HK-2 (cell line): ENCODE results near the gene BCKDHA.
"Not testable (repeated sequence)": the region's sequence is repeated elsewhere in the genome, so short reads cannot be mapped to it uniquely, and the experiment has no call there.

ENCODE experiments used
- DNase-seq: peaks from one replicate; pipeline ENCODE4 v3.0.0-alpha.2; 2018; ENCODE audit not compliant: unreplicated experiment

The BCKDHA gene

DNA sequence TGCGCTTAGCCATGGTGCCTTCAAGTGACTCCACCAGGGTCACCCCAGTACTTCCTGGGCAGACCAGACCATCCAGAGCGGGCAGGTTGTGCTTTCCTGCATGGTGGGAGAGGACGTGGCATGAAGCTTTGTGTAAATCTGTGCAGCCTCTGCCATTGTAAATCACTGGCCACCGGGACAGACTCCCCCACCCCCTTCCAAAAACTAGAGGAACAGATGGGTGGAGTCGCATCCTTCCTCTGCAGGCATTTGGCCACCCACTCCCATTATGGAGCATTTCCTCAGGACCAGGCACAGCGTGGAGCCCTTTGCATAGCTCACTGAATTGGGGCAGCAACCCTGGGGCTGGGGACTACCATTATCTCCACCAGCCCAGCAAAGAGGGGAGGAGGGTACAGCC, 8.2 kb downstream of the BCKDHA start:
- no peak for DNase-seq

DNA sequence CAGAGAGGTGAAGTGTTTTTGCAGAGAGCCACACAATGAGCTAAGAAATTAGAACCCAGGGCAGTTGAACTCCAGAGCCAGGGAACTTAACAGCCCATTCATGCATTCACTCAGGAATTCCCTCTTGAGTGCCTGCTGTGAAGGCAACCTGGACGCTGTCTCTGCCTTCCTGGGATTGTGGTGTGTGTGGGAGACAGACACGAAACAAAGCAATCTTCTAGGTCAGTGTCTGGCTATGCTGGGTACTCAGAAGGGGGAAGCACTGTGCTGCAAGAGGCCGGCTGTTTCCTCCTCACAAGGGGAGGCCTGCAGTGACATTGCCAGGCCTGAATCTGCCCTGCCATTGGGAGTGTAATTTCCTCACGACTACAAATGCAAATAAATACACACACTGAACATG, 9.7 kb downstream of the BCKDHA start:
- DNase-seq: peak; percentile 45

DNA sequence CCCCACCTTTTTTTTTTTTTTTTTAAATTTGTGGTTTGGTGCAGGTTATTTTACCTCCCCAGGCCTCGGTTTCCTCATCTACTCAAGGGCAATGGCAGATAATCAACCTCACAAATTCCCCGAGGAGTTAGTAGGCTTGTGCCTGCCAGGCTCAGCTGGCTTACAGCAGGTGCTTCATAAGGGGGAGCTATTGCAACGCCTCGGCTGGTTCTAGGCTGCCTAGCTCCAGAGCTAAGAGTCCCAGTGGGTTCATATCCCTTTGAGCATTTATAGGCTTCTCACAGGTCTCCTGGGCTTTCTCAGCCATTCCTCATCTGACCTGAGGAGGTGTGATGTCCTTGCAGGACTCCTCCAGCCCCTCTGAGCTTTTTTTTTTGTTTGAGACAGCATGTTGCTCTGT, 10.6 kb downstream of the BCKDHA start:
- no peak for DNase-seq

DNA sequence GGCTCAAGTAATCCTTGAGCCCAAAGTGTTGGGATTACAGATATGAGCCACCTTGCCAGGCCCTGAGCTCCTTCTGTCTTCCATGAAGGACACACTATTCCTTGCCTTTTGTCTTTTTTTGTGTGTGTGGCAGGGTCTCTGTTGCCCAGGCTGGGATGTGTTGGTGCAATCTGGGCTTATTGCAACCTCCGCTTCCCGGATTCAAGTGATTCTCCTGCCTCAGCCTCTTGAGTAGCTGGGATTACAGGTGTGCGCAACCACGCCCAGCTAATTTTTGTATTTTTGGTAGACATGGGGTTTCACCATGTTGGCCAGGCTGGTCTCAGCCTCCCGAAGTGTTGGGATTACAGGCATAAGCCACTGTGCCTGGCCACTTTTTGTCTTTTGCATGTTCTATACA, 11.2 kb downstream of the BCKDHA start:
- DNase-seq: not testable (repeated sequence)

DNA sequence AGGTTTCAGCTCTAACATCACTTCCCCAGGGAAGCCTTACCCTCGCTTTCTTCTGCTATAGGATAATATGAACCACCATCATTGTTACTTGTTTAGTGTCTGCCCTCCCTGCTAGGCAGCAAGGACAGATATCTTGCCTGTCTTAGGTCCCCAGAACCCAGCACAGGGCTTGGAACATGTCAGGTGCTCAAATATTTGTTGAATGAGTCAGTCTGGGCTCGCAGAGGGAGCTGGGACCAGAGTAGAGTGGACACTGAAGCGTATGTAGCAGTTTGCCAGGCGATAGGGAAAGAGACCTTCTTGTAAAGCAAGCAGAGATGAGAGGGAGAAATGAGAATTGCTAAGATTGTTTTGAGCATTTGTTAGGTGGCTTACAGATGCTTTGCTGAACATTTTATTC, 11.7 kb downstream of the BCKDHA start:
- DNase-seq: peak; percentile 65

DNA sequence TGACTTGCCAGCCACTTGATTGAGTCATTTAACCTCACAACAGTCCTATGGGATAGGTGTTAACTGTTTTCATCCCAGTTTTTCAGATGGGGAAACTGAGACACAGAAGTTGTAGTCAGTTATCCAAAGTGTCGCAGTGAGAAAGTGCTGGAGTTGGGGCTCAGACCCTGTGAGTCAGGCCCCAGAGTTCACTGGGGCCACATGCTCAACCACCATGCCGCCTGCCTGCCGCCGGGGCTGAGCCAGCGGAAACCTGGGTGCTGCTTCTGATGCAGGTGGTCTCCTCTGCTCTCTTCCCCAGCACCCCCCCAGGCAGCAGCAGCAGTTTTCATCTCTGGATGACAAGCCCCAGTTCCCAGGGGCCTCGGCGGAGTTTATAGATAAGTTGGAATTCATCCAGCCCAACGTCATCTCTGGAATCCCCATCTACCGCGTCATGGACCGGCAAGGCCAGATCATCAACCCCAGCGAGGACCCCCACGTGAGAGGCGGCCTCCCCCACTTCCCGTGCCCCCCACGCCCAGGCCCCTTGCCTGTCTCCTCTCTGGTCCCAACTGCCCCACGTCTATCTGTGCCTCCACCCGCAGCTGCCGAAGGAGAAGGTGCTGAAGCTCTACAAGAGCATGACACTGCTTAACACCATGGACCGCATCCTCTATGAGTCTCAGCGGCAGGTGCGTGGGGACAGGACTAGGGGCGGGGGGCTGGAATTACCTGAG, 12.9 kb downstream of the BCKDHA start:
- no peak for DNase-seq

DNA sequence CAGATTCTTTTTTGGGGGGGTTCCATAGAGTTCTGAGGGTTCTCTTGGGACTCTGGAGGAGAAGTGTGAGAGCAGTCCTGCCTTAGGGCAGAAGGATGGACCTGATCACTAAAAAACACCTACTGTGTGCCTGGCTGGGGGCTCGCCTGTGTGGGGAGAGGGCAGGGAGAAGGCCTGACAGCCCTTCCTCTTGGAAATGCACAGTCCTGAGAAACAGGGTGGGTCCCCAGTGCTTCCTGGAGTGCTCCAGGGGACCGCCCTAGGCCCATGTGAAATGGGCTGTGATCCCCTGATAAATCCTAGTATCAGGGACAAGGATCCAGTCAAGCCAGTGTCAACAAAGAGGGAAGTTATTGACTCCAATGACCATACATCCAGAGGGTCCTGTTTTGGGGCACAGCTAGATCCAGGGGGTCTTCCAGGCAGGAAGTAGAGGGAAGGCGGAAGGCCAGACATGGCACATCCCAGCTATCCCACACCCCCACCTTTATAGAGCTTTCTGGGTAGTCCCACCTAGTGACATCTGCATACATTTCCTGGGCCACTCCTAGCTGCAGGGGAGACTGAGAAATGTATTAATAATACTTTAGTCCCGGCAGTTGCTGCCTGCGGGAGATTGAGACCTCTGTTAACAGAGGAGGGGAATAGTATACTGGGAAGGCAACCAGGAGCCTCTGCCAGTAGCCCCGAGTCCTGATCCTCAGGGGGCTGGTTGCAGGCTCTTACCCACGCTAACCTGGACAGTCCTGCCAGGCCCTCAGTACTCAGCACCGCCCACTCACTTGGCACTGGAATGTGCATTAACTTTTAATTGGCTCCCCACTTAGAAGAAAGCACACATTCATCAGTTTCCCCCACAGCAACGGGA, 13.7 kb downstream of the BCKDHA start:
- no peak for DNase-seq

DNA sequence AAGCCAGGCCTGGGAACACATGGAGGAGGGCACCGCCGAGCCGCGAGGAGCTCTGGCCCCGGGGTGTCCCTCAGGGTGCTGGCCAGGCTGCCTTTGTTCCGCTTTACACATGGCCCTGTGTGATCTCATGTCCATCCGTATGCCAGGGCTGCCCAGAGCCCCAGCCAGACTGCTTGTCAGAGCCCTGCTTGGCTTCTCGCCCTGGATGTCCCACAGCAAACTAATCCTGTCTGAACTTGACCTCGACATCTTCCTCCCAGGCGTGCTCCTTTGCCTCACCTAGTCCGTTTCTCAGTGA, 14.3 kb downstream of the BCKDHA start:
- no peak for DNase-seq

DNA sequence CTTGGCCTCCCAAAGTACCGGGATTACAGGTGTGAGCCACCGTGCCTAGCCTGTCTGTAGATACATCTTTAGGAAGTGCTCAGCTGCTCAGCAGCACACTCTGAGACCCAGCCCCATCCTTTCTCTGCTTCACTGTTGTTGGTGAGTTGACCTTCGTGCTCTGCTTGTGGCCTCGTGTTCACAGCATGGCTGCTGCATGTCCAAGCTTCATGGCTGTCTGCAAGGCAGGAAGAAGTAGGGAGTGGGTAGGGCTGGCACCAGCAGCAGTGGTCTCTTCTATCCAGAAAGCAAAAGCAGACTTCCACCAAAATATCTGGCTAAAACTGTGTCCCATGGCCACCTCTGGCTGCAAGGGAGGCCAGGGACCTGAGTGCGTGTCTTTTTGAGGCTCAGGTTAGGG, 15.3 kb downstream of the BCKDHA start:
- no peak for DNase-seq

DNA sequence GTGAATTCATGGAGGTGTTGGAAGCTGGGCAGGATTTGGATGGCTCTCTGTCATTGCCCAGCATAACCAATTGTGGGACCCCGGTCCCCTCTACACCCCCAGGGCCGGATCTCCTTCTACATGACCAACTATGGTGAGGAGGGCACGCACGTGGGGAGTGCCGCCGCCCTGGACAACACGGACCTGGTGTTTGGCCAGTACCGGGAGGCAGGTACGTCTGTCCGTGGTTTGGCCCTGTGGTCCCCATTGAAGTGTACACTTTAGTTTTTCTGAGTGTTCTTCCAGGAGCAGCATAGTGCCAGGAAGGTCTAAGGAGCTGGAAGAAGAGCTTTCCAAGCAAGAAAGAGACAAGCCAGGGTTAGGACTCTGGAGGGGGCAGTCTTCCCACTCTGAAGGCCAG, 16.3 kb downstream of the BCKDHA start:
- no peak for DNase-seq

DNA sequence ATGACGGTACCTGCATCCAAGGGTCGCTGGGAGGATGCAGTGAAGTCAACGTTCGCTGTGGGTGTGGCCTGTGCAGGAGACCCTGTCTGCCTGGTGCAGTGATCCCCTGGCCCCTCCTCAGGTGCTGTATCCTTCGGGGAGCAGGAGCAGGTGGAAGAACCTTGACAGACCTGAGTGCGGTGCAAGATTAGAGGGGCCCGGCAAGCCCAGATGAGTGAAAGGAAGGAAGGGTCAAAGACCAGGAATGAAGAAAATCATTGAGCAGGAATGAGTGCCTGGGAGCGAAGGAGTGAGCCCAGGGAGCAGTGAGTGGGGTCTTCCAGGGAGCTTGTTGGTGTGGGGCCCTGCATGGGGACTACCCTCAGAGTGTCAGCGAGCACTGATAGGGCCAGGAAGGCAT, 16.8 kb downstream of the BCKDHA start:
- DNase-seq: no peak

DNA sequence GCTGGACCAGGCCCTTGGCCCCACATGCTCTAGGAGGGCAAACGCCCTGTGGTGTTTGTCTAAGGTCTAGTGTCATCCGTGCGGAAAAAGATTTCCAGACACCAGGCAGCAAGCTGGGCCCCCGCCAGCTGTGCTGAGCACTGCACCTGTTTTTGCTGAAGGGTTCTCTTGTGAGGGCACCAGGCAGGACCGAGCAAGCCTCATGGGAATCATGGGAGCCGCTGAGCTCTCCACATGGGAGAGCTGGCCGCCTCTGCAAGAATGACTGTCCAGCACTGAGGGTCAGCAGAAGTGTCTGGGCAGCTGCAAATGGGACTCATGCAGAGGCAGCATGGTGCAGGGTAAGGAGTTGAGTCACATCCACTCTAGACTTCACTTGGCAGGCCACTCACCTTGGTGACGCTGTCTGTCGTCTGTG, 17.5 kb downstream of the BCKDHA start:
- no peak for DNase-seq

DNA sequence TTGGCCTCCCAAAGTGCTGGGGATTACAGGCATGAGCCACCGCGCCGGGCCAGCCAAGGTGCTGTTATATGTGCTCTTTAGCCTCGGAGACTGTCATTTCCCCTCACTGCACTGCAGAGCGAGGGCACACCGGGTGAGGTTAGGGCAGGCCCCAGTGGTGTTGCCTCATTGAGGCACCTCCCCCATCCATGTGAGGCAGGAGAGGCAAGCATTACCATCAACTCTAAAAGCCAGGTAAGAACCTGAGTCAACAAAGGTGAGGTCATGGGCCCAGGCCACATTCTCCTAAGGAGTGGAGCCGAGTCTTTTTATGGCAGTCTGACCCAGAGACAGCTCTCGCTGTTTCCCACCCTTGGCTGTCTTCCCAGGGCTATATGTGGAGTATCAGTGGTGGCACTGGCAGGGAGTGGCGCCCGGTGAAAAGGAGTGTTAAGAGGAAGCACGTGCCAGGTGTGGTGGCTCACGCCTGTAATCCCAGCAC, 18.6 kb downstream of the BCKDHA start:
- DNase-seq: no peak

DNA sequence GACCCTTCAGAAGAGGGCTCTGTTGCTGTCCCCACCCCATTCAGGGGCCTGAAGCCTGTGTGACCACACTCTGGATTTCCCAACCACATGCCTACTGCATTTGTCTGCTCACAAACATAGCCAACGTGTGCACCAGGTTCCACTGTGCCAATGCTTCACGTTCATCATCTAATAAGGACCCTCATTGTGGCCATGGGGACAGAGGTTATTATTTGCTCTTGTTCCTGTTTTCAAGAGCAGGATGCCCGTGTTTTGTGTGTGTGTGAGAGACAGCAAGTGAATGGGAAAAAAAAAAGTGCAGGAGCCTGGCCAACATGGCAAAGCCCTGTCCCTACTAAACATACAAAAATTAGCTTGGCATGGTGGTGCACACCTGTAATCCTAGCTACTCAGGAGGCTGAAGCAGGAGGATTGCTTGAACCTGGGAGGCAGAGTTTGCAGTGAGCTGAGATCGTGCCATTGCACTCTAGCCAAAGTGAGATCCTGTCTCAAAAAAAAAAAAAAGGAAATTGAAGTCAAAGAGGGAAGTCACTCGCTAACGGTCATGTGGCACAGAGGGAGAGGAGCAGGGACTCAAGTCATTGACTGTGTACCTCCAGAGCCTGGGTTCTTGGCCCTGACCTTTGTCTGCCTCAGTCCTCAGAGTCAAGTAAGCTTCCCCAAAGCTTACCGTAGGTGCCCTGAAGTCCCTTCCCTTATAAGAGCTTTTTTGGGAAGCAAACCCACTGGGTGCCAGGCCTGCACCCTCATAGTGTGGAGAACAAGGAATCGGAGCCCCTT, 22.7 kb downstream of the BCKDHA start:
- no peak for DNase-seq

DNA sequence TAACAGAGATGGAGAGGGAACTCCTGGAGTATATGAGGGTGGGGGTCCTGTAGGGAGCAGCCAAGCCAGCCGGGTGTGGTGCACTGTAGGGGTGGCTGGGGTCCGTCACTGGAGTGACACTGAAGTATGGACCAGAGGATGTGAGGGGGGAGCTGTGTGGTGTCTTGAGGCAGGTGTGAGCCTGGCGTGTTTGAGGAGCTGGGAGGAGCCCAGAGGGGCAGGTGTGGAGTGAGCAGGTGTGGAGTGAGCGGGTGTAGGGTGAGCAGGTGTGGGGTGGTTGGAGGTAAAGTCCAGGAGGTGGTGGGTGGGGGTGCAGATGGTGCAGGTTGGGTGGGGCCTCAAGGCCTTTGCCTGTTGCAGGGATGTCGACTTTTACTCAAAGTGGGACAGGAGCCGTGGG, 23.7 kb downstream of the BCKDHA start:
- DNase-seq: no peak

DNA sequence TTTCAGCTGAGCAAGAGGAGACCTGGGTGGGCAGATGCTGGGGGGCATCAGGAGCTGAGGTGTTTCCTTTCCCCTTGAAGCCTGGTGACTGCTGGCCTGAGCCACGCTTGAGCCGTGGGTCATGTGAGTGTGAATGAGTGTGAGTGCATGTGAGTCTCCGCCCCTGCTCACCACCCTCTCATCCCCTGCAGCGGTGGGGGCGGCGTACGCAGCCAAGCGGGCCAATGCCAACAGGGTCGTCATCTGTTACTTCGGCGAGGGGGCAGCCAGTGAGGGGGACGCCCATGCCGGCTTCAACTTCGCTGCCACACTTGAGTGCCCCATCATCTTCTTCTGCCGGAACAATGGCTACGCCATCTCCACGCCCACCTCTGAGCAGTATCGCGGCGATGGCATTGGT, 24.4 kb downstream of the BCKDHA start:
- DNase-seq: no peak

DNA sequence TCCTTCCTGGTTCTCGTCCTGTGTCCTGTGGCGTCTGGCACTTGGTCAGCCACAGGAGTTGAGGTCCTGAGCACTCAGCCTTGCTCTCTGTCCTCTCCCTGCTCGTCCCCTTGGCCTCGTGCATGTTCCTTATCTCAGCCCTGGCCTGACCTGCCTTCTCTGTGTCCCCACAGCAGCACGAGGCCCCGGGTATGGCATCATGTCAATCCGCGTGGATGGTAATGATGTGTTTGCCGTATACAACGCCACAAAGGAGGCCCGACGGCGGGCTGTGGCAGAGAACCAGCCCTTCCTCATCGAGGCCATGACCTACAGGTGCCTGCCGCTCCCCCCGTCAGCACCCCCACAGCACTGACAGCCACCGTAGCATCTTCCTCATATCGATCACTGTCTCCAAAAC, 24.8 kb downstream of the BCKDHA start:
- no peak for DNase-seq

DNA sequence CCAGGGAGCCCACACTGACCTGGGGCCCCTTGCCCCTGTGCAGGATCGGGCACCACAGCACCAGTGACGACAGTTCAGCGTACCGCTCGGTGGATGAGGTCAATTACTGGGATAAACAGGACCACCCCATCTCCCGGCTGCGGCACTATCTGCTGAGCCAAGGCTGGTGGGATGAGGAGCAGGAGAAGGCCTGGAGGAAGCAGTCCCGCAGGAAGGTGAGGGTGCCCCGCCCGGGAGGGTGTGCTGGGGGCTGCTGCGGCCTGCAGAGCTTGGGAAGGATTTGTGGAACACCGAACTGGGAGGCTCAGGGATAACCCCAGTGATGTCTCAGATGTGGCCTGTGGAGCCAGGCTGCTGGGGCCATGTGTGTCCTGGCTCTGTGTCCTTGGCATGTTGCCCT, 25.3 kb downstream of the BCKDHA start:
- no peak for DNase-seq

DNA sequence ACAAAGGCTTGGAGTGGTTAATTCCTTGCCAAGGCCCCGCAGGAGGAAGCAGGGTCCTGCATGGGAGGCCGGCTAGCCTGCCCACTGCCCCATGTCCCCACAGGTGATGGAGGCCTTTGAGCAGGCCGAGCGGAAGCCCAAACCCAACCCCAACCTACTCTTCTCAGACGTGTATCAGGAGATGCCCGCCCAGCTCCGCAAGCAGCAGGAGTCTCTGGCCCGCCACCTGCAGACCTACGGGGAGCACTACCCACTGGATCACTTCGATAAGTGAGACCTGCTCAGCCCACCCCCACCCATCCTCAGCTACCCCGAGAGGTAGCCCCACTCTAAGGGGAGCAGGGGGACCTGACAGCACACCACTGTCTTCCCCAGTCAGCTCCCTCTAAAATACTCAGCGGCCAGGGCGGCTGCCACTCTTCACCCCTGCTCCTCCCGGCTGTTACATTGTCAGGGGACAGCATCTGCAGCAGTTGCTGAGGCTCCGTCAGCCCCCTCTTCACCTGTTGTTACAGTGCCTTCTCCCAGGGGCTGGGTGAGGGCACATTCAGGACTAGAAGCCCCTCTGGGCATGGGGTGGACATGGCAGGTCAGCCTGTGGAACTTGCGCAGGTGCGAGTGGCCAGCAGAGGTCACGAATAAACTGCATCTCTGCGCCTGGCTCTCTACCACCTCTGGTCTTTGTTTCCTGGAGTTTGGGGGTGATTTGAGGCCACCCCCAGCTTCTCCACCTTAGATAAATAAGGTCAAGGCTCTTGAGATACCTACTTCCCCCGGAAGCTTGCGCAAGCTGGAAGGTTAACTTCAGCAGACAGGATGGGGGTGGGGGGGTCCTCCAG, 26.9 kb downstream of the BCKDHA start:
- DNase-seq: no peak

DNA sequence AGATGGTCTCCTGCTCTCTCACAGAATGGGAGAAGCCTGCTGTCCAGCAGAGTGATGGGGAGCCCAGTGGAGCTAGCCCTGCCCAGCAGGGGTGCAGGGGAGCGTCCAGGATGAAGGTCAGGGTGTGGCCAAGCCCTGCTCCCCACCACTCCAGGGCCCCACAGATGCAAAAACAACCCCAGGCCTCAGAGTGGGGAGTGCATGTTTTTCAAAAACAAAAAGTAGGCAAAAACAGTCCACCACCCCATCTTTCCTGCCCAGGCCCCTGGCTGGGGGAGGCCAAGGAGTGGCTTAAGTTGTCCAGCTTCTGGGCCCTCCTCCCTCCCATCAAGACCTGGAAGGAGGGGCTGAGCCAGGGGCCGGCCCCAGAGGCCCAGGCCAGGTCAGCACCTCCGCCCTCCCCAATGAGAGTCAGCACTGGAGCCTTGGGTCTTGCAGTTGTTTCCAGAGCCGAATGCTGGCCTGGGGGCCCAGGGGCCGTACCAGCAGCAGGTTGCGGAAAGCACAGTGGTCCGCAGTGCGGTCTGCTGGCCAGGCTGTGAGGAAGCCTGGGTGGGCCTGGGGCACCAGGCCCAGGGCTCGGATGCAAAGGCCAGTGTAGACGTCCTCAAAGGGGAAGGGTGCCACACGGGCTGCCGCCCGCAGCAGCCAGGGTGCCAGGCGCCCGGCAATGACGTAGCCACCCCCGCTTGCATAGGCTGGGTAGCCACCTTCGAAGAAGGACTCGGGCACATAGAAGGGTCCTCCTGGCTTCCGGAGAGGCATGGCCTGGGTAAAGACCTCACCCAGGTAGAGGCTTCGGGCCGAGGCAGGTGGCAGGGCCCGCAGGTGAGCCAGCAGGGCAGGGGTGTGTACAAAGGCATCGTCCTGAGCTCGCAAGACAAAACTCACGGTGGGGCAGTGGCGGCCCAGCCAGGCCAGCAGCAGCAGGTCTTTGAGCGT, 27.8 kb downstream of the BCKDHA start:
- no peak for DNase-seq
